Activated naive CD4-positive, alpha-beta T cell treated with anti-CD3 and anti-CD28 coated beads, Interleukin-2, amount 10 ng/mL, durations not matched to agents 7 days and 5 days (primary cell): ENCODE data around the gene DDX21.
"Not testable (repeated sequence)": the region's sequence is repeated elsewhere in the genome, so short reads cannot be mapped to it uniquely, and the experiment has no call there.

Experiments
- CTCF ChIA-PET: fragments of 350-600 bp; sonication (Branson Sonifier 250); formaldehyde crosslinking; loops from one replicate; lab custom pipeline; 2021; ENCODE audit warnings: antibody characterized with exemption; lab: Charles Lee
- DNase-seq: peaks from one replicate; pipeline ENCODE4 v3.0.0-alpha.2; 2020
- H3K27ac Mint-ChIP-seq: one replicate; pipeline ENCODE4 v1.8.0; 2021; ENCODE audit warnings: mild to moderate bottlenecking, moderate library complexity, mixed read lengths
- H3K27me3 Mint-ChIP-seq: one replicate; pipeline ENCODE4 v1.8.0; 2021; ENCODE audit warnings: mild to moderate bottlenecking, mixed read lengths
- H3K36me3 Mint-ChIP-seq: one replicate; pipeline ENCODE4 v1.8.0; 2021; ENCODE audit warnings: mixed read lengths
- H3K4me1 Mint-ChIP-seq: one replicate; pipeline ENCODE4 v1.8.0; 2021; ENCODE audit warnings: mixed read lengths
- H3K4me3 Mint-ChIP-seq: one replicate; pipeline ENCODE4 v1.8.0; 2021; ENCODE audit warnings: mild to moderate bottlenecking, moderate library complexity, mixed read lengths
- H3K9me3 Mint-ChIP-seq: one replicate; pipeline ENCODE4 v1.8.0; 2021; ENCODE audit warnings: mixed read lengths

DDX21 gene

DNA sequence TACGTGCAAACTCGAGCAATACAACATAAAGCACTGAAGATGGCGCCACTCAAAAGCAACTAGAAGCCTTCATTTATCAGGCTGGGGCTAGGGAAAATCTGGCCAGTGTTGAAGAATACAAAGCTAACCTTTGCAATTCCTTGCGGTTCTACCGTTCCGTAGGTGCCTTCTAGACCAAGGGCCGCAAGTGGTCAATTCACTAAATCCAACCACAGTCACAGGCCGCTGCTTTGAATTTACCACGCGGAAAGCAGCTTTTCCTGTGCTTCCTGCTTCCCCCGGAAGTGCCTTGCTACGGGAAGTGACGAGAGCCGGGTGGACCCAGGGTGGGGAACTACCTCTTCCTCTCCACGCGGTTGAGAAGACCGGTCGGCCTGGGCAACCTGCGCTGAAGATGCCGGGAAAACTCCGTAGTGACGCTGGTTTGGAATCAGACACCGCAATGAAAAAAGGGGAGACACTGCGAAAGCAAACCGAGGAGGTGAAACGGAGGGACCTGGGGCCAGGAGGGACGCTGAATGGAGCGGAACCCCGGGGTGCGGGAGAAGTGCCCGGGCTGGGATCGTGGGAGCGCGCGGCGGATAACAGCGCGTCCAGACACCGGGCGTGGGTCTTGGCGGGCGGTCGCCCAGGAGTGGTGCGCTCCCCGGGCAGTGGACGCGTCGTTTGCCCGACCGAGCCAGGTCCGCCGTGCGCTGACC, at the start of gene DDX21:
TSS of gene DDX21 (plus strand) at position 339 of the 701 bp plus-strand sequence. CDS start at position 395, 56 bp downstream.
- Mint-ChIP-seq H3K4me3 (peak within 1 kb of the TSS; percentile 95), H3K9me3 (no peaks in the 10 kb centered on the region), H3K36me3 (peaks cover 24% of the 10 kb centered on the region), H3K27ac (peak within 1 kb of the TSS; percentile 99), H3K27me3 (no peaks in the 10 kb centered on the region), H3K4me1 (peaks cover 36% of the 10 kb centered on the region)
- DNase-seq: peak; percentile 94
- CTCF ChIA-PET: interaction anchor here (0.7 to 2.8 kb wide), 11 partner anchors 13 to 167 kb away, joined by 3 to 14 read pairs (median 5); no protein-coding TSS in a partner anchor

DNA sequence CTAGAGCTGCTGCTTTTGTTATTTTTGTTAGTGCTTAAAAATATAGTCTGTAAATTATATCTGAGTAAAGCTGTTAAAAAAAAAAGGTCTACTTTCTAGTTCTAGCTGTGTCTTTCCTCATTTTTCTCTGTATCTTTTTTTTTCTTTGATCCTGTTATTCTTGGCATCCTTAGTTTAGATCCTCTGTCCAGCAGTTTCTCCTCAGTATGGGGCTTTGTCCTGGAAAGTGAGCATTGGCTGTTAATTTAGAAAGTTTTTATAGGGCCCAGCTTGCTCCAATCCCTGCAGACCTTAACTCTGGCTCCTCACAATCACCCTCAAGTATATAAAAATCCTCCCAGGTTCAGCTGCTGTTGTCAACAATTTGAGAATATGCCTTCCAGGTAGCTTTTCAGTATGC, 31.4 kb upstream of the DDX21 start:
- no peak for DNase-seq
- H3K4me3 Mint-ChIP-seq: no peak overlapping the region
- no peaks in the 10 kb centered on the region for H3K4me1 Mint-ChIP-seq
- no peaks in the 10 kb centered on the region for H3K9me3 Mint-ChIP-seq
- H3K27me3 Mint-ChIP-seq: no peaks in the 10 kb centered on the region
- H3K27ac Mint-ChIP-seq: peak overlapping the region; percentile 17
- peaks cover 29% of the 10 kb centered on the region for H3K36me3 Mint-ChIP-seq
- CTCF ChIA-PET: no interaction called here

DNA sequence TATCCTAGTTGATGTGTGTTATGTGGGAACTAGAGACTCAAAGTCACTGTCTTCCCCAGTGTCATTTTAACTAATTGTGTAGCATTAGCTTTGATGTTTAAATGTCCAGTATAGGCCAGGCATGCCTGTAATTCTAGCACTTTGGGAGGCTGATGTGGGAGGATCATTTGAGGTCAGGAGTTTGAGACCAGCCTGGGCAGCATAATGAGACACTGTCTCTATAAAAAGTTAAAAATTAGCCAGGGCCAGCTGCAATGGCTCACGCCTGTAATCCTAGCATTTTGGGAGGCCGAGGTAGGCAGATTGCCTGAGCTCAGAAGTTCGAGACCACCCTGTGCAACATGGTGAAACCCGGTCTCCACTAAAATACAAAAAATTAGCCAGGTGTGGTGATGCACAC, 30.5 kb upstream of the DDX21 start:
- Mint-ChIP-seq H3K27me3 (no peaks in the 10 kb centered on the region), H3K27ac (no peak overlapping the region), H3K4me3 (no peak overlapping the region), H3K36me3 (peaks cover 29% of the 10 kb centered on the region), H3K9me3 (no peaks in the 10 kb centered on the region), H3K4me1 (no peaks in the 10 kb centered on the region)
- no peak for DNase-seq
- CTCF ChIA-PET: no interaction called here

DNA sequence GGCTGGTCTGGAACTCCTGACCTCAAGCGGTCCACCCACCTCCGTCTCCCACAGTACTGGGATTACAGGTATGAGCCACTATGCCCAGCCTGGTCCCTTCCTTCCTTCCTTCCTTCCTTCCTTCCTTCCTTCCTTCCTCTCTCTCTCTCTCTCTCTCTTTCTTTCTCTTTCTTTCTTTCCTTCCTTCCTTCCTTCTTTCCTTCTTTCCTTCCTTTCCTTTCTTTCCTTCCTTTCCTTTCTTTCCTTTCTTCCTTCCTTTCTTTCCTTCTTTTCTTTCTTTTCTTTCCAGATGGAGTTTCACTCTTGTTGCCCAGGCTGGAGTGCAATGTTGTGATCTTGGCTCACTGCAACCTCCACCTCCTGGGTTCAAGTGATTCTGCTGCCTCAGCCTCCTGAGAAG, 26.8 kb upstream of the DDX21 start:
- H3K4me1 Mint-ChIP-seq, CTCF ChIA-PET, H3K27me3 Mint-ChIP-seq, H3K27ac Mint-ChIP-seq, DNase-seq, H3K4me3 Mint-ChIP-seq, H3K9me3 Mint-ChIP-seq: not testable (repeated sequence)
- peaks cover 38% of the 10 kb centered on the region for H3K36me3 Mint-ChIP-seq

DNA sequence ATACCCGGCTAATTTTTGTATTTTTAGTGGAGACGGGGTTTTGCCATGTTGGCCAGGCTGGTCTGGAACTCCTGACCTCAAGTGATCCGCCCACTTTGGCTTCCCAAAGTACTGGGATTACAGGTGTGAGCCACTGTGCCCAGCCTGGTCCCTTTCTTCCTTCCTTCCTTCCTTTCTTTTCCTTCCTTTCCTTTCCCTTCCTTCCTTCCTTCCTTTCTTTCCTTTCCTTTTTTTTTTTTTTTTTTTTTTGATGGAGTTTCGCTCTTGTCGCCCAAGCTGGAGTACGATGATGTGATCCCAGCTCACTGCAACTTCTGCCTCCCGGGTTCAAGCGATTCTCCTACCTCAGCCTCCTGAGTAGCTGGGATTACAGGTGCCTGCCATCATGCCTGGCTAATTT, 26.1 kb upstream of the DDX21 start:
- H3K27me3 Mint-ChIP-seq, H3K4me1 Mint-ChIP-seq, H3K27ac Mint-ChIP-seq, DNase-seq, CTCF ChIA-PET, H3K4me3 Mint-ChIP-seq, H3K9me3 Mint-ChIP-seq: not testable (repeated sequence)
- H3K36me3 Mint-ChIP-seq: peaks cover 36% of the 10 kb centered on the region

DNA sequence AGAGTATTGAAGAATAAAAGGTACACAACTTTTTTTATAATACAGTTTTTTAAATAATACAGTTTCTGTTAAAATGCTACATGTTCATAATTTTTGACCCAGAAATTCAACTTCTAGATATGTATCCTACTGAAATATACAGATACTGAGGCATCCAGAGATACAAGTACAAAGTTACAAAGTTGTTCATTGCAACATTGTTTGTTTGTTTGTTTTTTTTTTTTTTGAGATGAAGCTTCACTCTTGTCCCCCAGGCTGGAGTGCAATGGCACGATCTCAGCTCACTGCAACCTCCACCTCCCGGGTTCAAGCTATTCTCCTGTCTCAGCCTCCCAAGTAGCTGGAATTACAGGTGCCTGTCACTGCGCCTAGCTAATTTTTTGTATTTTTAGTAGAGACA, 23.1 kb upstream of the DDX21 start:
- CTCF ChIA-PET: interaction anchor here (0.6 kb wide), 1 partner anchor 722 kb away, joined by 3 read pairs; no protein-coding TSS in a partner anchor
- H3K27ac Mint-ChIP-seq, H3K4me1 Mint-ChIP-seq, H3K4me3 Mint-ChIP-seq, DNase-seq, H3K9me3 Mint-ChIP-seq, H3K27me3 Mint-ChIP-seq: not testable (repeated sequence)
- H3K36me3 Mint-ChIP-seq: peaks cover 49% of the 10 kb centered on the region

DNA sequence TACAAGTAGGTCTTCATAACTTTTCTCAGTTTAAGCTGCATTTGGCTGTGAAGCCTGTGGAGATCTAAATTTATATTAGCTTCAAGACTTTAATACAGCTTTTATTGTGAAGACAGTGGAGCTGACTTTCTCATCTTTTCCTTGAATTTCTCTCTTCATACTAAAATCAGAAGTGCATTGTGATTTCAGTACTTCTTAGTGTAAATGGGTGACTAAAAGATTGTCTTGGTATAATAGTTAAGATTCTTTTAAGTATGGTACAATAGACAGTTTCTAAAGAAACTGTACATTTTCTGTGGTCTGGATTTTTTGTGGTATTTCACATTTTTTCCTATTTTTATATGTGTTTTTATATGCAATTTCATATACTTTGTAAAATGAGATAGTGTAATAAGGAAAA, 21.0 kb upstream of the DDX21 start:
- Mint-ChIP-seq H3K4me1 (peaks cover 2% of the 10 kb centered on the region), H3K4me3 (no peak overlapping the region), H3K27ac (no peak overlapping the region), H3K9me3 (no peaks in the 10 kb centered on the region), H3K36me3 (peaks cover 51% of the 10 kb centered on the region), H3K27me3 (no peaks in the 10 kb centered on the region)
- CTCF ChIA-PET: no interaction called here
- no peak for DNase-seq

DNA sequence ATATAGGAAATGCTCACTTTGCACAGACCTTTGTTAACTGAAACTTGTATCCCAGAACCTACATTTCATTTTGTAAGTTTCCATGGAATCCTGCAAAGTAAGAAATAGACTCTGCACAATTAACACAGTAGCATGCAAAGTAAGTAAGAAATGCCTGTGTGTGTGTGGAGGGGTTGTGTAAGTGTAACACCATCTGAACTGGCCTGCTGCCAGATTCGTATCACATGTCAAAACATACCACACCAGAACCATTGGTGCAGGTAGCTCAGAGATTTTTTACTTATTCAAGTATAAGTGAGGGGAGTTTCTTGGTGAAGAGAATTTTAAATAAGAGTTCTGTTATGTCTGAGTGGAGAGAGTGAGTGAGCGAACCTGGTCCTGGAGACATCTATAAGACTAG, 17.9 kb upstream of the DDX21 start:
- Mint-ChIP-seq H3K4me3 (no peak overlapping the region), H3K9me3 (no peaks in the 10 kb centered on the region), H3K36me3 (peaks cover 40% of the 10 kb centered on the region), H3K27me3 (no peaks in the 10 kb centered on the region), H3K4me1 (peaks cover 2% of the 10 kb centered on the region), H3K27ac (no peak overlapping the region)
- no peak for DNase-seq
- CTCF ChIA-PET: no interaction called here

- no peak overlapping the region for H3K27ac Mint-ChIP-seq
- H3K4me3 Mint-ChIP-seq: no peak overlapping the region
- CTCF ChIA-PET: no interaction called here
- peaks cover 2% of the 10 kb centered on the region for H3K4me1 Mint-ChIP-seq
- H3K36me3 Mint-ChIP-seq: peaks cover 41% of the 10 kb centered on the region
- DNase-seq: no peak
- no peaks in the 10 kb centered on the region for H3K27me3 Mint-ChIP-seq
- H3K9me3 Mint-ChIP-seq: no peaks in the 10 kb centered on the region
Observed at GRCh38 chr10:68938884-68939283, 17.1 kb upstream of the DDX21 start.

- not testable (repeated sequence) for H3K9me3 Mint-ChIP-seq, H3K27me3 Mint-ChIP-seq, H3K4me3 Mint-ChIP-seq, H3K27ac Mint-ChIP-seq, H3K4me1 Mint-ChIP-seq, DNase-seq
- peaks cover 41% of the 10 kb centered on the region for H3K36me3 Mint-ChIP-seq
- CTCF ChIA-PET: interaction anchor here (1.2 kb wide), 1 partner anchor 14 kb away, joined by 3 read pairs; no protein-coding TSS in a partner anchor
Observed at GRCh38 chr10:68940917-68941316, 15.1 kb upstream of the DDX21 start.

GRCh38 chr10:68950598-68950997, 5.4 kb upstream of the DDX21 start:
- Mint-ChIP-seq H3K27ac (no peak overlapping the region), H3K4me3 (no peak overlapping the region), H3K27me3 (no peaks in the 10 kb centered on the region), H3K4me1 (peaks cover 8% of the 10 kb centered on the region), H3K36me3 (peaks cover 21% of the 10 kb centered on the region), H3K9me3 (no peaks in the 10 kb centered on the region)
- DNase-seq: no peak
- CTCF ChIA-PET: no interaction called here

GRCh38 chr10:68954904-68955303, 1.1 kb upstream of the DDX21 start:
- CTCF ChIA-PET: interaction anchor here (0.6 to 2.8 kb wide), 10 partner anchors 14 to 232 kb away, joined by 3 to 14 read pairs (median 4); no protein-coding TSS in a partner anchor
- Mint-ChIP-seq H3K27ac (peak overlapping the region; percentile 84), H3K9me3 (no peaks in the 10 kb centered on the region), H3K4me3 (peak overlapping the region; percentile 95), H3K27me3 (no peaks in the 10 kb centered on the region), H3K4me1 (peaks cover 33% of the 10 kb centered on the region), H3K36me3 (peaks cover 21% of the 10 kb centered on the region)
- DNase-seq: no peak

GRCh38 chr10:68955355-68955831, 577 bp upstream of the DDX21 start:
- peaks cover 36% of the 10 kb centered on the region for H3K4me1 Mint-ChIP-seq
- peak; percentile 52 for DNase-seq
- CTCF ChIA-PET: interaction anchor here (0.6 to 2.8 kb wide), 14 partner anchors 13 to 231 kb away, joined by 3 to 14 read pairs (median 4); no protein-coding TSS in a partner anchor

GRCh38 chr10:68957284-68957615, 1.3 kb downstream of the DDX21 start:
- Mint-ChIP-seq H3K4me3 (peak overlapping the region; percentile 95), H3K36me3 (peaks cover 33% of the 10 kb centered on the region), H3K27ac (peak overlapping the region; percentile 99), H3K4me1 (peaks cover 44% of the 10 kb centered on the region), H3K27me3 (no peaks in the 10 kb centered on the region), H3K9me3 (no peaks in the 10 kb centered on the region)
- no peak for DNase-seq
- CTCF ChIA-PET: interaction anchor here (2.5 to 2.8 kb wide), 2 partner anchors 12 to 135 kb away, joined by 9 to 14 read pairs; no protein-coding TSS in a partner anchor

More at GRCh38 chr10:68955355-68955831, 577 bp upstream of the DDX21 start:
- Mint-ChIP-seq H3K27ac (peak overlapping the region; percentile 99), H3K4me3 (peak overlapping the region; percentile 95), H3K9me3 (no peaks in the 10 kb centered on the region), H3K27me3 (no peaks in the 10 kb centered on the region), H3K36me3 (peaks cover 24% of the 10 kb centered on the region)

DNA sequence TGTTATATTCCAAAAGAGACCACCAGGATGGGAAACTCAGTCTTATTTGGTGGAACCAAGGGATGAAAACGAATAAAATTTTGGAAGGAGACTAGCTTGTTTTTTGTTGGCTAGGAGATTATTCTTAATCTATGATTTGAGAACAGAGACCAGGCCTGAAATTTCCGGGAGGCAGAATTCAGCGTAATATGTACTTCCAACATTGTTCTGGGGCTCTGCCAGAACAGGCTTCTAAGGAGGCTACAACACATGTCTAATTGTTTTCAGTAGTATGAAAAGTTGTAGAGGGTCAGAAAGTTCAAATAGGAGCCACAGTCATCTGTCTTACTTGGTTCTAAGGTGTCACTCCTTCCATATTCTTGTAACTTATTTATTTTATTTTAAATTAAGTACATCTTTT, 1.7 kb downstream of the DDX21 start:
- Mint-ChIP-seq H3K27ac (peak overlapping the region; percentile 99), H3K9me3 (no peaks in the 10 kb centered on the region), H3K4me1 (peaks cover 45% of the 10 kb centered on the region), H3K36me3 (peaks cover 36% of the 10 kb centered on the region), H3K27me3 (no peaks in the 10 kb centered on the region), H3K4me3 (peak overlapping the region; percentile 95)
- no peak for DNase-seq
- CTCF ChIA-PET: interaction anchor here (2.5 to 2.8 kb wide), 2 partner anchors 11 to 134 kb away, joined by 9 to 14 read pairs; no protein-coding TSS in a partner anchor
